GM12878 (cell line): ENCODE data around the gene CD2.

Experiments used
- CHD2 ChIP-seq: IDR thresholded peaks from 2 replicates; pipeline ENCODE4 v1.6.1; 2011; ENCODE audit warnings: low read depth, low read length, improper control_type of control experiment, borderline replicate concordance
- CTCF ChIP-seq, 3 experiments: IDR thresholded peaks in 2 of 3; conservative IDR thresholded peaks in 1 of 3; 2 replicates each; pipeline ENCODE4 v1.5.1; 2011; ENCODE audit warnings: low read depth in 3 of 3, low read length in 3 of 3, mild to moderate bottlenecking in 3 of 3, control low read depth in 2 of 3, moderate library complexity in 2 of 3, inconsistent platforms in 1 of 3, mixed read lengths in 1 of 3; ENCODE audit not compliant: control insufficient read depth in 2 of 3, insufficient read depth in 1 of 3; ENCODE audit errors: extremely low read depth in 1 of 3
- HCFC1 ChIP-seq: fragments of 150-350 bp; IDR thresholded peaks from 2 replicates; pipeline ENCODE4 v1.6.1; 2014; ENCODE audit warnings: low read length
- JUND ChIP-seq: IDR thresholded peaks from 2 replicates; pipeline ENCODE4 v1.6.1; 2012; ENCODE audit warnings: low read depth, mild to moderate bottlenecking, low read length, improper control_type of control experiment, moderate library complexity
- SPI1 ChIP-seq: IDR thresholded peaks from 2 replicates; pipeline ENCODE4 v1.6.1; 2011; ENCODE audit warnings: low read depth, mild to moderate bottlenecking, low read length, moderate library complexity, borderline replicate concordance; ENCODE audit not compliant: insufficient read depth

DNA sequence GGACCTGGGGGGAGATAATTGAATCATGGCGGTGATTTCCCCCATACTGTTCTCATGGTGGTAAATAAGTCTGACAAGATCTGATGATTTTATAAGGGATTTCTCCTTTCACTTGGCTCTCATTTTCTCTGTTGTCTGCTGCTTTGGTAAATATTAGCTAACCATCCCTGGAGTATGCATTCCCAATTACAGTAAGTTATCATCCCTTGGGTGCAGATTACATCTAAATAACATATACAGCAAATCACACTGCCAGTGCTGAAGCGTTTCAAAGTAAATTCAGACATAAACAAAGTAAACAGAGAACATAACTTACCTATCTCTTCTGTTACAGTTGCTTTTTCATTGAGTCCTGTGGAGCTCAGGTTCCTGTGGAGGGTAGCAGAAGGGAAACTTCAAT lies 48.1 kb upstream of the CD2 start:
- TF ChIP-seq HCFC1 = no peak
- no peak for TF ChIP-seq CHD2
- no peak for TF ChIP-seq JUND
- TF ChIP-seq CTCF (IDR thresholded peaks at IDR 0.05 in 2 of 3, conservative IDR thresholded peaks at IDR 0.05 in 1 of 3; ENCODE audit: control insufficient read depth in 2 of 3, extremely low read depth in 1 of 3, insufficient read depth in 1 of 3, low read depth in 3 of 3, low read length in 3 of 3) = no peak
- no peak for TF ChIP-seq SPI1
